Measurements from ENCODE around the gene GPC5. TPM values are rescaled to one million over a fixed set of nuclear protein-coding genes. Genes with fewer than 3 reads are reported as not detected.

Gene GPC5
- total RNA-seq, 2 experiments from 2014 or later: 2.4 TPM; not detected in 1

- ChIA-PET CTCF (ENCODE audit: unreplicated experiment) (no interaction called here), POLR2A (interaction anchor here (0.6 kb wide), 1 partner anchor 11 kb away, joined by 3 read pairs; no protein-coding TSS in a partner anchor)
- no peaks in the 10 kb centered on the region for H4K20me1 ChIP-seq (ENCODE audit: insufficient read depth, low read length)
- DNase-seq (ENCODE audit: low spot score): no peak
- H3K4me2 ChIP-seq (ENCODE audit: low read length): no peak overlapping the region
- no peaks in the 10 kb centered on the region for H3K36me3 ChIP-seq (ENCODE audit: insufficient read depth, low read length)
- no peak overlapping the region for H3K27ac ChIP-seq (ENCODE audit: low read depth, low read length, poor library complexity, severe bottlenecking)
- no TSS peak for BruUV-seq (replicated peaks)
- H3K9me2 ChIP-seq (ENCODE audit: insufficient read depth, low read length): no peaks in the 10 kb centered on the region
- intact Hi-C loops (cut with micrococcal nuclease; ENCODE audit: unreplicated experiment): no loop called here
- no peaks in the 10 kb centered on the region for H3K4me1 ChIP-seq (ENCODE audit: insufficient read depth, low read length, poor library complexity, severe bottlenecking)
- H3K4me3 ChIP-seq (ENCODE audit: low read depth, low read length, poor library complexity, severe bottlenecking): no peak overlapping the region
- H3K9me3 ChIP-seq (ENCODE audit: low read length): no peaks in the 10 kb centered on the region
- no peak overlapping the region for H2AFZ ChIP-seq (ENCODE audit: low read length)
- TF ChIP-seq EZH2phosphoT487 (IDR thresholded peaks at IDR 0.05; ENCODE audit: borderline replicate concordance, low read depth, low read length) (no peak), CTCF (conservative IDR thresholded peaks at IDR 0.05; ENCODE audit: low read length) (no peak)
- H3K79me2 ChIP-seq (ENCODE audit: insufficient read depth, low read depth, low read length): no peaks in the 10 kb centered on the region
Observed at GRCh38 chr13:92734545-92734944, 1336.1 kb downstream of the GPC5 start.

DNA sequence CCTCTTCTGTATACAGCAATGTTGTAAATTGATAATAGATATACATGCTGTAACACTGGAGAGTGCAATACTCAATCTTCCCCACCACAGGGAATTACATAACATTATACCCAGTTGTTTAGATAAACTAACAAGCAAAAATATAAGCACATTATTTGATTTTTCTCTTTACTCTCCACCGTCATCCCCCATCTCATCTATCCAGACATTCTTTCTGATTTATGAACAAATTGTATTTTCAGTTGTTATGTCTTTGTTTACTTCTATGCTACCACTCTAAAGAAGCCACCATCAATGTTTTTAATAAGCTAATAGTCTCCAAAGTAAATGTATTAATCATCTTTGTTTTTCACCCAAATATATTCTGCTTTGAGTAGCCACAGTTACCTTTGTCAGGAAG lies 1337.5 kb downstream of the GPC5 start:
- Histone ChIP-seq H3K27ac (ENCODE audit: low read depth, low read length, poor library complexity, severe bottlenecking) (no peak overlapping the region), H3K9me3 (ENCODE audit: low read length) (no peaks in the 10 kb centered on the region), H3K9me2 (ENCODE audit: insufficient read depth, low read length) (no peaks in the 10 kb centered on the region), H3K4me3 (ENCODE audit: low read depth, low read length, poor library complexity, severe bottlenecking) (no peak overlapping the region), H3K79me2 (ENCODE audit: insufficient read depth, low read depth, low read length) (no peaks in the 10 kb centered on the region), H4K20me1 (ENCODE audit: insufficient read depth, low read length) (no peaks in the 10 kb centered on the region), H3K4me1 (ENCODE audit: insufficient read depth, low read length, poor library complexity, severe bottlenecking) (no peaks in the 10 kb centered on the region), H3K36me3 (ENCODE audit: insufficient read depth, low read length) (no peaks in the 10 kb centered on the region), H2AFZ (ENCODE audit: low read length) (no peak overlapping the region), H3K4me2 (ENCODE audit: low read length) (no peak overlapping the region)
- ChIA-PET CTCF (ENCODE audit: unreplicated experiment) (no interaction called here), POLR2A (interaction anchor here (0.7 to 0.8 kb wide), 2 partner anchors 350 to 1233 kb away, joined by 3 read pairs; no protein-coding TSS in a partner anchor)
- no peak for DNase-seq (ENCODE audit: low spot score)
- TF ChIP-seq EZH2phosphoT487 (IDR thresholded peaks at IDR 0.05; ENCODE audit: borderline replicate concordance, low read depth, low read length) (no peak), CTCF (conservative IDR thresholded peaks at IDR 0.05; ENCODE audit: low read length) (no peak)
- BruUV-seq (replicated peaks): no TSS peak
- intact Hi-C loops (cut with micrococcal nuclease; ENCODE audit: unreplicated experiment): no loop called here

DNA sequence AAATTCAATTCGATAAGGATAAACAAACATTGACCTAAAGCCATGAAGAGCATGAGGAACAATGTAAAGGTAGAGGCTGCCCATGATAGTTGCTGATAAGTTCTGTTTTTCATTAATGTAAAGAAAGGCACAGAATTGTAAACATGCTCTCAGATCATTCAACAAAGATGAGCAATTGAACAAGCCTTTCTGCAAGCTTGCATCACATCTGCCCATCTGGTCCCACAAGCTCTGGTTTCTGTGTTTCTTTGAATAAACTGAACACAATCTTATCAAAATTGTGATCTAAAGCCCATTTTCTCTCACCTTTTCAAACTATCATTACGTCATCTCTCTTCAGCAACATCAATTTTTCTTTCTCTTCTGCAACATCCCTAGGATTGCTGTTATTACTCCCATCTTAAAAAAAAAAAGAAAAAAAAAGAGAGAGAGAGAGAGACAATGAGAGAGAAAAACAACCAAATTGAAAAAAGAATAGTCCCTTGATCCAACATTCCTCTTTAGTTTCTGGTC lies 1340.9 kb downstream of the GPC5 start:
- TF ChIP-seq EZH2phosphoT487 (IDR thresholded peaks at IDR 0.05; ENCODE audit: borderline replicate concordance, low read depth, low read length) (no peak), CTCF (conservative IDR thresholded peaks at IDR 0.05; ENCODE audit: low read length) (no peak)
- no peaks in the 10 kb centered on the region for H3K9me2 ChIP-seq (ENCODE audit: insufficient read depth, low read length)
- H3K4me2 ChIP-seq (ENCODE audit: low read length): no peak overlapping the region
- DNase-seq (ENCODE audit: low spot score): no peak
- no peaks in the 10 kb centered on the region for H3K9me3 ChIP-seq (ENCODE audit: low read length)
- no peak overlapping the region for H3K4me3 ChIP-seq (ENCODE audit: low read depth, low read length, poor library complexity, severe bottlenecking)
- H4K20me1 ChIP-seq (ENCODE audit: insufficient read depth, low read length): no peaks in the 10 kb centered on the region
- H3K79me2 ChIP-seq (ENCODE audit: insufficient read depth, low read depth, low read length): no peaks in the 10 kb centered on the region
- H2AFZ ChIP-seq (ENCODE audit: low read length): no peak overlapping the region
- ChIA-PET POLR2A (interaction anchor here (0.5 to 0.6 kb wide), 2 partner anchors 389 to 1579 kb away, joined by 3 to 4 read pairs; no protein-coding TSS in a partner anchor), CTCF (ENCODE audit: unreplicated experiment) (no interaction called here)
- H3K4me1 ChIP-seq (ENCODE audit: insufficient read depth, low read length, poor library complexity, severe bottlenecking): no peaks in the 10 kb centered on the region
- no TSS peak for BruUV-seq (replicated peaks)
- intact Hi-C loops (cut with micrococcal nuclease; ENCODE audit: unreplicated experiment): no loop called here
- H3K36me3 ChIP-seq (ENCODE audit: insufficient read depth, low read length): no peaks in the 10 kb centered on the region
- H3K27ac ChIP-seq (ENCODE audit: low read depth, low read length, poor library complexity, severe bottlenecking): no peak overlapping the region

Data from OCI-LY7 (cell line).